Keratinocyte (primary cell): Measurements from ENCODE around the gene EXD3. TPM values are rescaled to one million over a fixed set of nuclear protein-coding genes. Genes with fewer than 3 reads are reported as not detected.

Experiments used
- DNase-seq: peaks from one replicate; pipeline ENCODE4 v3.0.0-alpha.2; 2011; ENCODE audit warnings: low read depth, missing footprints, low spot score
- FAIRE-seq: peaks from 2 replicates; lab custom pipeline; 2011; peaks lifted over from hg19 to GRCh38; lab: Jason Lieb, UNC
- H2AFZ ChIP-seq: 2 replicates; pipeline ENCODE4 v1.6.0; 2012; ENCODE audit warnings: low read length, control low read depth, inconsistent platforms; ENCODE audit not compliant: control insufficient read depth
- H3K27ac ChIP-seq: 2 replicates; pipeline ENCODE4 v1.5.1; 2011; ENCODE audit warnings: low read length; ENCODE audit not compliant: control insufficient read depth, insufficient read depth
- H3K27me3 ChIP-seq: 3 replicates; pipeline ENCODE4 v1.6.0; 2011; ENCODE audit warnings: low read length; ENCODE audit not compliant: control insufficient read depth, insufficient read depth; ENCODE audit errors: extremely low read depth
- H3K36me3 ChIP-seq, 2 experiments: 2 replicates in 1 of 2; 3 replicates in 1 of 2; pipeline ENCODE4 v1.5.1; 2011; ENCODE audit warnings: low read length in 2 of 2, mild to moderate bottlenecking in 1 of 2; ENCODE audit not compliant: control insufficient read depth in 2 of 2, insufficient read depth in 2 of 2; ENCODE audit errors: extremely low read depth in 1 of 2
- H3K4me1 ChIP-seq: 3 replicates; pipeline ENCODE4 v1.5.1; 2011; ENCODE audit warnings: low read length; ENCODE audit not compliant: control insufficient read depth, insufficient read depth; ENCODE audit errors: extremely low read depth
- H3K4me2 ChIP-seq: 3 replicates; pipeline ENCODE4 v1.6.0; 2011; ENCODE audit warnings: low read depth, low read length; ENCODE audit not compliant: control insufficient read depth, insufficient read depth; ENCODE audit errors: extremely low read depth
- H3K4me3 ChIP-seq, 3 experiments: fragments of 200-600 bp in 1 of 3; sonication (generic) in 1 of 3; 2 replicates in 2 of 3; 3 replicates in 1 of 3; pipeline ENCODE4 v1.5.1; 2011 to 2016; ENCODE audit warnings: low read length in 3 of 3, mild to moderate bottlenecking in 3 of 3, control low read depth in 2 of 3, inconsistent platforms in 1 of 3, low read depth in 1 of 3, mixed read lengths in 1 of 3, mixed run types in 1 of 3, moderate library complexity in 1 of 3; ENCODE audit not compliant: control insufficient read depth in 2 of 3, insufficient read depth in 2 of 3; ENCODE audit errors: extremely low read depth in 1 of 3
- H3K79me2 ChIP-seq: 2 replicates; pipeline ENCODE4 v1.6.0; 2012; ENCODE audit warnings: low read length; ENCODE audit not compliant: control insufficient read depth, insufficient read depth
- H3K9ac ChIP-seq: 3 replicates; pipeline ENCODE4 v1.6.0; 2011; ENCODE audit warnings: low read length; ENCODE audit not compliant: control insufficient read depth, insufficient read depth; ENCODE audit errors: extremely low read depth
- H3K9me1 ChIP-seq: 3 replicates; pipeline ENCODE4 v1.6.0; 2011; ENCODE audit warnings: low read length; ENCODE audit not compliant: control insufficient read depth, insufficient read depth; ENCODE audit errors: extremely low read depth
- H3K9me3 ChIP-seq: 2 replicates; pipeline ENCODE4 v1.5.1; 2012; ENCODE audit warnings: low read depth, low read length; ENCODE audit not compliant: control insufficient read depth
- H4K20me1 ChIP-seq: 3 replicates; pipeline ENCODE4 v1.6.0; 2011; ENCODE audit warnings: low read length; ENCODE audit not compliant: control insufficient read depth, insufficient read depth; ENCODE audit errors: extremely low read depth
- EZH2 ChIP-seq: IDR thresholded peaks from one replicate; pipeline ENCODE4 v1.6.1; 2012; ENCODE audit warnings: inconsistent platforms, mild to moderate bottlenecking, low read length, moderate library complexity
- dilution Hi-C: fragments of 300-500 bp; cut with MboI; formaldehyde crosslinking; loops from one replicate; pipeline ENCODE4 v1.7.0; 2020; ENCODE audit warnings: low sequenced_read_pairs; ENCODE audit not compliant: extremely low pct_ligation_motif_present
- polyA plus RNA-seq, 5 experiments: library from polyadenylated mRNA; depleted of rRNA in 3 of 5; stranded (reverse) in 3 of 5; stranded (forward) in 1 of 5; unstranded in 1 of 5; fragments of >200 nt; gene quantifications; 1 replicate in 1 of 5; 2 replicates in 3 of 5; 3 replicates in 1 of 5; pipeline versions ENCODE4 v1.2.1 to v1.2.3, GENCODE V29; 2011 to 2012; ENCODE audit warnings: missing spikeins in 2 of 5, low read depth in 1 of 5, low replicate concordance in 1 of 5
- TF ChIP-seq, protein P1 (sequence below), 3 experiments: IDR thresholded peaks in 1 of 3; conservative IDR thresholded peaks in 1 of 3; optimal IDR thresholded peaks in 1 of 3; 2 replicates in 2 of 3; 3 replicates in 1 of 3; pipeline versions ENCODE3 to v1.5.1; 2011; ENCODE audit warnings: low read length in 3 of 3, mild to moderate bottlenecking in 3 of 3, moderate library complexity in 2 of 3, control low read depth in 1 of 3, inconsistent platforms in 1 of 3; ENCODE audit not compliant: insufficient read depth in 2 of 3; ENCODE audit errors: extremely low read depth in 1 of 3

Gene EXD3
- polyA plus RNA-seq, 1 donor (not counting 4 experiments of a cell fraction or from before 2014, with no cell fraction given): 1.5 TPM

DNA sequence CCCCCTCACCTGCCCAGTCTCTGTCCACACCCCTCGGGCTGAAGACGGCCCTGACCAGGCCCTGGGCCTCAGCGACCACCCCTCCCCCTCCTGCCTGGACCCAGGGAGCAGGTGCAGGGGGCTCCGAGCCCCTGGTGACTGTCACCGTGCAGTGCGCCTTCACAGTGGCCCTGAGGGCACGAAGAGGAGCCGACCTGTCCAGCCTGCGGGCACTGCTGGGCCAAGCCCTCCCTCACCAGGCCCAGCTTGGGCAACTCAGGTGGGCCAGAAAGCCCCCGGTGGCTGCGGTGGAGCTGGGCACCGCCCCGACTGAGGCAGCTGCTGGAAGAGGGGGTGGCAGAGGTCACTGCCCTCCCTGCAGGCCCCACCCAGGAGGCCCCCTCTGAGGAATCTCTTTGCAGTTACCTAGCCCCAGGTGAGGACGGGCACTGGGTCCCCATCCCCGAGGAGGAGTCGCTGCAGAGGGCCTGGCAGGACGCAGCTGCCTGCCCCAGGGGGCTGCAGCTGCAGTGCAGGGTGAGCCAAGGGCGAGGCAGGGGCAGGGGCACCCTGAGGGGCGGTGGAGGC is 10.5 kb upstream of the EXD3 start:
- Histone ChIP-seq H3K27ac (no peak overlapping the region), H3K9ac (no peak overlapping the region), H4K20me1 (no peaks in the 10 kb centered on the region), H3K4me2 (no peak overlapping the region), H3K36me3 (no peaks in the 10 kb centered on the region), H3K9me3 (no peaks in the 10 kb centered on the region), H2AFZ (no peak overlapping the region), H3K4me3 (no peak overlapping the region), H3K4me1 (no peaks in the 10 kb centered on the region), H3K27me3 (peaks cover 15% of the 10 kb centered on the region), H3K79me2 (no peaks in the 10 kb centered on the region), H3K9me1 (no peaks in the 10 kb centered on the region)
- dilution Hi-C loops: no loop called here
- FAIRE-seq (no peak), DNase-seq (no peak)
- no peak for TF ChIP-seq EZH2
- TF ChIP-seq, protein P1, sequence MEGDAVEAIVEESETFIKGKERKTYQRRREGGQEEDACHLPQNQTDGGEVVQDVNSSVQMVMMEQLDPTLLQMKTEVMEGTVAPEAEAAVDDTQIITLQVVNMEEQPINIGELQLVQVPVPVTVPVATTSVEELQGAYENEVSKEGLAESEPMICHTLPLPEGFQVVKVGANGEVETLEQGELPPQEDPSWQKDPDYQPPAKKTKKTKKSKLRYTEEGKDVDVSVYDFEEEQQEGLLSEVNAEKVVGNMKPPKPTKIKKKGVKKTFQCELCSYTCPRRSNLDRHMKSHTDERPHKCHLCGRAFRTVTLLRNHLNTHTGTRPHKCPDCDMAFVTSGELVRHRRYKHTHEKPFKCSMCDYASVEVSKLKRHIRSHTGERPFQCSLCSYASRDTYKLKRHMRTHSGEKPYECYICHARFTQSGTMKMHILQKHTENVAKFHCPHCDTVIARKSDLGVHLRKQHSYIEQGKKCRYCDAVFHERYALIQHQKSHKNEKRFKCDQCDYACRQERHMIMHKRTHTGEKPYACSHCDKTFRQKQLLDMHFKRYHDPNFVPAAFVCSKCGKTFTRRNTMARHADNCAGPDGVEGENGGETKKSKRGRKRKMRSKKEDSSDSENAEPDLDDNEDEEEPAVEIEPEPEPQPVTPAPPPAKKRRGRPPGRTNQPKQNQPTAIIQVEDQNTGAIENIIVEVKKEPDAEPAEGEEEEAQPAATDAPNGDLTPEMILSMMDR (optimal IDR thresholded peaks at IDR 0.05 in 1 of 3, IDR thresholded peaks at IDR 0.05 in 1 of 3, conservative IDR thresholded peaks at IDR 0.05 in 1 of 3; ENCODE audit: extremely low read depth in 1 of 3, insufficient read depth in 2 of 3, low read length in 3 of 3): no peak

DNA sequence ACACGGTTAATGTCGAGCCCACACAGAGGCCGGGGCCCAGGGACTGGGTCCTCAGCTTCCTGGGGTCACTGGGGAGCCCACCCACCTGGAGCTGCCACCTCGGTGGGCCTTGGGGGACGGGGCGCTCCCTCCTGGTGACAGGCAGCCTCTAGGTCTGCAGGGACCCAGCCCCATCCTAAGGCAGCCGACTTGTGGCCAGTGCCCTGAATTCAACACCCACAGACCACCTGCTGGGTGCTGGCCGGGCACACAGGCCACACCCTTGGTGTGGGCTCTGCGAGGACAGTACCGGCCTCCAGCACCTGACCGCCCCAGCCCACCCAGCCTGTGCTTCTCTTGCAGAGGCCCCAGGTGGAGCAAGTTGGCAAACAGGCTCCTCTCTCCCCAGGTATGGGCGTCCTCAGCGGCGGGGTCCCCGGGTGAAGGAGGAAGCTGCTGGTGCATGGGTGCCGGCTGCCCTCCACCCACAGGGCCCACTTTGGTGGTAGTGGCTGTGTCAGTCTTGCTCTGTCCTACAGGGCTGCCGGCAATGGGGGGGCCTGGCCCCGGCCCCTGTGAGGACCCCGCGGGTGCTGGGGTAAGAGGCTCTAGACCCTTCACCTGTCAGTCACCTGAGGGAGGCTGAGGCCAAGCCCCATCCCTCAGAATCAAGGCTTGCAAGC is 9.9 kb upstream of the EXD3 start:
- Histone ChIP-seq H3K4me3 (no peak overlapping the region), H4K20me1 (no peaks in the 10 kb centered on the region), H2AFZ (no peak overlapping the region), H3K27ac (no peak overlapping the region), H3K4me2 (no peak overlapping the region), H3K9me3 (no peaks in the 10 kb centered on the region), H3K27me3 (peaks cover 15% of the 10 kb centered on the region), H3K36me3 (no peaks in the 10 kb centered on the region), H3K9me1 (no peaks in the 10 kb centered on the region), H3K4me1 (no peaks in the 10 kb centered on the region), H3K9ac (no peak overlapping the region), H3K79me2 (no peaks in the 10 kb centered on the region)
- FAIRE-seq (no peak), DNase-seq (no peak)
- TF ChIP-seq, protein P1 (optimal IDR thresholded peaks at IDR 0.05 in 1 of 3, IDR thresholded peaks at IDR 0.05 in 1 of 3, conservative IDR thresholded peaks at IDR 0.05 in 1 of 3; ENCODE audit: extremely low read depth in 1 of 3, insufficient read depth in 2 of 3, low read length in 3 of 3): no peak
- TF ChIP-seq EZH2: no peak
- dilution Hi-C loops: no loop called here
